Measurements from ENCODE around the gene SLC6A18.

DNA sequence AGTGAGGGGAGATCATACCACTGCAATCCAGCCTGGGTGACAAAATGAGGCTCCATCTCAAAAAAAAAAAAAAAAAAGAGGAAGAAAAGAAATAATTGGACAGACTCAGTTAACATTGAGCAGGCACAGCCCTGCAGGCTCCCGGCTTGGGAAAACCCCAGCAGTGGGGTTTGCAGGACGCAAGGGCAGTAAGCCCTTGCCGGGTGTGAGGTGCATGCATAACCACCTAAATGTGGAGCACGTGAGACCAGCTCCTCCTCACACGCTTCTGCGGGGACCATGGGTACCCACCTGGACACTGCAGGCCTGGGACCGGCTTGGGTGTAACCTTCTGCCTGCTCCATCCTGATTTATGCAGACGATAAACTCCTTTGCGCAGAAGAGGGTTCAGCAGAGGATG is 4.8 kb upstream of the SLC6A18 start:
- TF ChIP-seq POLR2A (IDR thresholded peaks at IDR 0.05), result no peak
- TF ChIP-seq, protein P1, sequence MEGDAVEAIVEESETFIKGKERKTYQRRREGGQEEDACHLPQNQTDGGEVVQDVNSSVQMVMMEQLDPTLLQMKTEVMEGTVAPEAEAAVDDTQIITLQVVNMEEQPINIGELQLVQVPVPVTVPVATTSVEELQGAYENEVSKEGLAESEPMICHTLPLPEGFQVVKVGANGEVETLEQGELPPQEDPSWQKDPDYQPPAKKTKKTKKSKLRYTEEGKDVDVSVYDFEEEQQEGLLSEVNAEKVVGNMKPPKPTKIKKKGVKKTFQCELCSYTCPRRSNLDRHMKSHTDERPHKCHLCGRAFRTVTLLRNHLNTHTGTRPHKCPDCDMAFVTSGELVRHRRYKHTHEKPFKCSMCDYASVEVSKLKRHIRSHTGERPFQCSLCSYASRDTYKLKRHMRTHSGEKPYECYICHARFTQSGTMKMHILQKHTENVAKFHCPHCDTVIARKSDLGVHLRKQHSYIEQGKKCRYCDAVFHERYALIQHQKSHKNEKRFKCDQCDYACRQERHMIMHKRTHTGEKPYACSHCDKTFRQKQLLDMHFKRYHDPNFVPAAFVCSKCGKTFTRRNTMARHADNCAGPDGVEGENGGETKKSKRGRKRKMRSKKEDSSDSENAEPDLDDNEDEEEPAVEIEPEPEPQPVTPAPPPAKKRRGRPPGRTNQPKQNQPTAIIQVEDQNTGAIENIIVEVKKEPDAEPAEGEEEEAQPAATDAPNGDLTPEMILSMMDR (IDR thresholded peaks at IDR 0.05), result no peak
